Osteoblast (primary cell): Measurements from ENCODE around the gene CSPG5. TPM values are rescaled to one million over a fixed set of nuclear protein-coding genes. Genes with fewer than 3 reads are reported as not detected.

Source experiments
- DNase-seq: peaks from one replicate; pipeline ENCODE4 v3.0.0; 2011; ENCODE audit warnings: low spot score, mixed read lengths; ENCODE audit not compliant: insufficient read length; ENCODE audit errors: missing footprints
- H2AFZ ChIP-seq: 2 replicates; pipeline ENCODE4 v1.6.0; 2011; ENCODE audit warnings: mild to moderate bottlenecking, low read length
- H3K27ac ChIP-seq: 2 replicates; pipeline ENCODE4 v1.5.1; 2011; ENCODE audit warnings: mild to moderate bottlenecking, low read depth, low read length, moderate library complexity
- H3K27me3 ChIP-seq: 2 replicates; pipeline ENCODE4 v1.6.0; 2012; ENCODE audit warnings: mild to moderate bottlenecking, control low read depth, inconsistent platforms, low read length, moderate library complexity; ENCODE audit not compliant: insufficient read depth
- H3K36me3 ChIP-seq: 2 replicates; pipeline ENCODE4 v1.5.1; 2011; ENCODE audit warnings: mild to moderate bottlenecking, low read length, control low read depth, moderate library complexity; ENCODE audit not compliant: insufficient read depth
- H3K4me1 ChIP-seq: 2 replicates; pipeline ENCODE4 v1.5.1; 2011; ENCODE audit warnings: mild to moderate bottlenecking, low read length, control low read depth, moderate library complexity; ENCODE audit not compliant: insufficient read depth
- H3K4me2 ChIP-seq: 2 replicates; pipeline ENCODE4 v1.6.0; 2011; ENCODE audit warnings: mild to moderate bottlenecking, low read length; ENCODE audit not compliant: insufficient read depth
- H3K4me3 ChIP-seq: fragments of 200-600 bp; sonication (generic); 3 replicates; pipeline ENCODE4 v1.5.1; 2012; ENCODE audit warnings: mild to moderate bottlenecking, low read length, inconsistent platforms; ENCODE audit not compliant: insufficient read depth
- H3K79me2 ChIP-seq: 2 replicates; pipeline ENCODE4 v1.6.0; 2012; ENCODE audit warnings: mild to moderate bottlenecking, low read length, control low read depth, inconsistent platforms; ENCODE audit not compliant: insufficient read depth
- H3K9me3 ChIP-seq: 2 replicates; pipeline ENCODE4 v1.5.1; 2011; ENCODE audit warnings: low read depth, low read length, control low read depth
- H4K20me1 ChIP-seq: 2 replicates; pipeline ENCODE4 v1.6.0; 2012; ENCODE audit warnings: mild to moderate bottlenecking, low read length, control low read depth; ENCODE audit not compliant: insufficient read depth
- total RNA-seq: library from RNA; depleted of rRNA; stranded (reverse); fragments of >200 nt; gene quantifications from 2 replicates; pipeline ENCODE4 v1.2.3, GENCODE V29; 2012
- TF ChIP-seq, protein P1 (sequence below): IDR thresholded peaks from 2 replicates; pipeline ENCODE4 v1.5.1; 2011; ENCODE audit warnings: mild to moderate bottlenecking, low read depth, low read length, moderate library complexity; ENCODE audit errors: extremely low read depth

Gene CSPG5
- total RNA-seq, 1 donor = under 0.01 TPM

GRCh38 chr3:47536221-47536891 is 42.3 kb downstream of the CSPG5 start:
- no peaks in the 10 kb centered on the region for H3K36me3 ChIP-seq
- TF ChIP-seq, protein P1, sequence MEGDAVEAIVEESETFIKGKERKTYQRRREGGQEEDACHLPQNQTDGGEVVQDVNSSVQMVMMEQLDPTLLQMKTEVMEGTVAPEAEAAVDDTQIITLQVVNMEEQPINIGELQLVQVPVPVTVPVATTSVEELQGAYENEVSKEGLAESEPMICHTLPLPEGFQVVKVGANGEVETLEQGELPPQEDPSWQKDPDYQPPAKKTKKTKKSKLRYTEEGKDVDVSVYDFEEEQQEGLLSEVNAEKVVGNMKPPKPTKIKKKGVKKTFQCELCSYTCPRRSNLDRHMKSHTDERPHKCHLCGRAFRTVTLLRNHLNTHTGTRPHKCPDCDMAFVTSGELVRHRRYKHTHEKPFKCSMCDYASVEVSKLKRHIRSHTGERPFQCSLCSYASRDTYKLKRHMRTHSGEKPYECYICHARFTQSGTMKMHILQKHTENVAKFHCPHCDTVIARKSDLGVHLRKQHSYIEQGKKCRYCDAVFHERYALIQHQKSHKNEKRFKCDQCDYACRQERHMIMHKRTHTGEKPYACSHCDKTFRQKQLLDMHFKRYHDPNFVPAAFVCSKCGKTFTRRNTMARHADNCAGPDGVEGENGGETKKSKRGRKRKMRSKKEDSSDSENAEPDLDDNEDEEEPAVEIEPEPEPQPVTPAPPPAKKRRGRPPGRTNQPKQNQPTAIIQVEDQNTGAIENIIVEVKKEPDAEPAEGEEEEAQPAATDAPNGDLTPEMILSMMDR = no peak
- peak; percentile 58 for DNase-seq

DNA sequence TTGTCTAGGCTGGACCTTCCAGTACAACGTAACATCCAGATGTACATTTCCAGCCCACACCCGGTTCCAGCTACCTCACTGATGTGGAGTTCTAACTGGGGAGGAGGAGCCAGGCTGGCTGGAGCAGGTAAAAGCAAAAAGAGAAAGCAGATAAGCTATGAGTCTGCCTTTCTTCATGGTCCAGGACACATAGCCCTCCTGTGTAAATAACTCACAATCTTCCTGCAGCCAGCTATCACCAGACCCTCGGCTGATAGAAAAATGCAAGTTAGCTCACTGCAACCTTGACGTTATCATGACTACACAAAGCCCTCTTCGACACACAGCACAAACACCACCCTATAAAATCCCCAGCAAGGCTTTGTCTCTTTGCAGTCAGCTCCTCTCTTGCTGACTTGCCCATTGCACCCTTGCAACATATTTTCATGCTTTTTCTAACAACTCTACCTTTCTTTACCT is 44.6 kb downstream of the CSPG5 start:
- no peaks in the 10 kb centered on the region for H3K9me3 ChIP-seq
- no peak overlapping the region for H3K4me3 ChIP-seq
- H3K4me2 ChIP-seq = no peak overlapping the region
- no peaks in the 10 kb centered on the region for H3K27me3 ChIP-seq
- no peaks in the 10 kb centered on the region for H3K79me2 ChIP-seq
- no peak overlapping the region for H2AFZ ChIP-seq
- H3K27ac ChIP-seq = no peak overlapping the region
- H4K20me1 ChIP-seq = no peaks in the 10 kb centered on the region
- H3K36me3 ChIP-seq = no peaks in the 10 kb centered on the region
- H3K4me1 ChIP-seq = no peaks in the 10 kb centered on the region
- TF ChIP-seq, protein P1 = no peak
- DNase-seq = no peak

More at GRCh38 chr3:47536221-47536891, 42.3 kb downstream of the CSPG5 start:
- H3K4me2 ChIP-seq = no peak overlapping the region
- no peak overlapping the region for H2AFZ ChIP-seq
- no peaks in the 10 kb centered on the region for H3K79me2 ChIP-seq
- H3K4me3 ChIP-seq = no peak overlapping the region
- no peaks in the 10 kb centered on the region for H4K20me1 ChIP-seq
- H3K27me3 ChIP-seq = no peaks in the 10 kb centered on the region
- H3K27ac ChIP-seq = no peak overlapping the region
- H3K4me1 ChIP-seq = no peaks in the 10 kb centered on the region
- H3K9me3 ChIP-seq = no peaks in the 10 kb centered on the region

- DNase-seq = peak; percentile 54
- Histone ChIP-seq H3K4me2 (no peak overlapping the region), H3K27ac (no peak overlapping the region), H3K4me3 (no peak overlapping the region), H3K4me1 (no peaks in the 10 kb centered on the region), H3K27me3 (no peaks in the 10 kb centered on the region), H3K9me3 (no peaks in the 10 kb centered on the region), H2AFZ (no peak overlapping the region), H3K36me3 (no peaks in the 10 kb centered on the region), H4K20me1 (no peaks in the 10 kb centered on the region), H3K79me2 (no peaks in the 10 kb centered on the region)
- TF ChIP-seq, protein P1 = no peak
Observed at GRCh38 chr3:47533481-47533880, 45.2 kb downstream of the CSPG5 start.

DNA sequence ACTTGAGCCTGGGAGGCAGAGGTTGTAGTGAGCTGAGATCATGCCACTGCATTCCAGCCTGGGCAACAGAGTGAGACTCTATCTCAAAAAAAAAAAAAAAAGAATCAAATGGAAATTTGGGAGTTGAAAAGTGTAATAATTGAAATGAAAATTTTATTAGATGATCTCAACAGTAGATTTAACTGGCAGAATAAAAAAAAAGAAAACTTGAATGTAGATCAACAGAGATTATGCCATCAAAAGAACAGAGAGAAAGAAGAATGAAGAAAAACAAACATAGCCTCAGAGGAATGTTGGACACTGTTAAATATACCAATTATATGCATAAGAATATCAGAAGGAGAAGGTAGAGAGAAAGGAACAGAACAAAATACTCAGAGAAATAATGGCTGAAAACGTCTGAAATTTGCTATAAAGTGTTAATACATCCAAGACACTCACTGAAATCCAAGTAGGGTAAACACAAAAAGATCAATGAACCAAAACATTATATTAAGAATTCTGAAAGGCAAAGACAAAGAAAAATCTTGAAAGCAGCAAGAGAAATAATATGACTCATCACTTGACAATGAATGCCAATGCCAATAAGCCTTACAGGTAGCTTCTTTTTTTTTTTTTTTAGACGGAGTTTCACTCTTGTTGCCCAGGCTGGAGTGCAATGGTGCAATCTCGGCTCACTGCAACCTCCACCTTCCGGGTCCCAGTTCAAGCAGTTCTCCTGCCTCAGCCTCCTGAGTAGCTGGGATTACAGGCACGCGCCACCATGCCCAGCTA is 50.5 kb downstream of the CSPG5 start:
- H3K27me3 ChIP-seq = no peaks in the 10 kb centered on the region
- TF ChIP-seq, protein P1 = no peak
- H3K27ac ChIP-seq = no peak overlapping the region
- DNase-seq = peak; percentile 6
- H3K4me2 ChIP-seq = no peak overlapping the region
- no peak overlapping the region for H2AFZ ChIP-seq
- no peak overlapping the region for H3K4me3 ChIP-seq
- H3K79me2 ChIP-seq = no peaks in the 10 kb centered on the region
- H3K9me3 ChIP-seq = no peaks in the 10 kb centered on the region
- H3K36me3 ChIP-seq = no peaks in the 10 kb centered on the region
- no peaks in the 10 kb centered on the region for H3K4me1 ChIP-seq
- H4K20me1 ChIP-seq = no peaks in the 10 kb centered on the region
